HL-60/S4 treated with retinoic acid at 250 ng/mL for 4 days and 3 days (cell line): ENCODE data around the gene ZFYVE9.
"Not testable (repeated sequence)": the region's sequence is repeated elsewhere in the genome, so short reads cannot be mapped to it uniquely, and the experiment has no call there.

ENCODE experiments used
- in situ Hi-C: fragments of 300-500 bp; cut with MboI; formaldehyde crosslinking; loops from 2 replicates; pipeline ENCODE4 v1.7.0; 2022; ENCODE audit warnings: low sequenced_read_pairs

ZFYVE9 gene

GRCh38 chr1:52141513-52142219 is at the start of gene ZFYVE9:
Gene ZFYVE9, plus strand, starts transcription at chr1:52142089. Its CDS starts 91,118 bp downstream, at chr1:52233207.
- in situ Hi-C loops: no loop called here

GRCh38 chr1:52094300-52094699 is 47.6 kb upstream of the ZFYVE9 start:
- in situ Hi-C loops: not testable (repeated sequence)

GRCh38 chr1:52096216-52096615 is 45.7 kb upstream of the ZFYVE9 start:
- in situ Hi-C loops: no loop called here

- in situ Hi-C loops: no loop called here
Observed at GRCh38 chr1:52098139-52098871, 43.6 kb upstream of the ZFYVE9 start.

- in situ Hi-C loops: loop anchor here (25.0 kb wide), 1 partner anchor 585 kb away; the partner anchor contains the start of gene COA7
Observed at GRCh38 chr1:52102336-52103013, 39.4 kb upstream of the ZFYVE9 start.

- in situ Hi-C loops: loop anchor here (25.0 kb wide), 1 partner anchor 576 kb away; the partner anchor contains the start of gene COA7
Observed at GRCh38 chr1:52111492-52111891, 30.4 kb upstream of the ZFYVE9 start.

- in situ Hi-C loops: loop anchor here (25.0 kb wide), 1 partner anchor 575 kb away; the partner anchor contains the start of gene COA7
Observed at GRCh38 chr1:52112489-52112888, 29.4 kb upstream of the ZFYVE9 start.

GRCh38 chr1:52119301-52120079 is 22.4 kb upstream of the ZFYVE9 start:
- in situ Hi-C loops: loop anchor here (25.0 kb wide), 1 partner anchor 568 kb away; the partner anchor contains the start of gene COA7

- in situ Hi-C loops: loop anchor here (25.0 kb wide), 1 partner anchor 565 kb away; the partner anchor contains the start of gene COA7
Observed at GRCh38 chr1:52122384-52122783, 19.5 kb upstream of the ZFYVE9 start.

- in situ Hi-C loops: loop anchor here (25.0 kb wide), 1 partner anchor 564 kb away; the partner anchor contains the start of gene COA7
Observed at GRCh38 chr1:52123622-52124021, 18.3 kb upstream of the ZFYVE9 start.

- in situ Hi-C loops: no loop called here
Observed at GRCh38 chr1:52125736-52126359, 16.0 kb upstream of the ZFYVE9 start.

- in situ Hi-C loops: no loop called here
Observed at GRCh38 chr1:52127181-52128180, 14.4 kb upstream of the ZFYVE9 start.

- in situ Hi-C loops: no loop called here
Observed at GRCh38 chr1:52139817-52140540, 1.9 kb upstream of the ZFYVE9 start.

GRCh38 chr1:52140633-52141512 is 1.0 kb upstream of the ZFYVE9 start:
- in situ Hi-C loops: no loop called here

- in situ Hi-C loops: no loop called here
Observed at GRCh38 chr1:52142220-52143183, 613 bp downstream of the ZFYVE9 start.

GRCh38 chr1:52145137-52145536 is 3.2 kb downstream of the ZFYVE9 start:
- in situ Hi-C loops: no loop called here
